T47D (cell line): ENCODE data around the gene TIAM2.

Experiments used
- DNase-seq, 2 experiments: peaks; one replicate each; pipeline versions ENCODE4 v3.0.0 to v3.0.0-alpha.2; 2011 to 2012; ENCODE audit warnings: low read depth in 1 of 2, low spot score in 1 of 2
- JUND ChIP-seq: IDR thresholded peaks from 2 replicates; pipeline ENCODE4 v1.6.1; 2012; ENCODE audit warnings: low read depth
- in situ Hi-C: cut with HindIII; loops from 2 replicates; pipeline ENCODE4 v1.10.0; 2016; ENCODE audit warnings: low sequenced_read_pairs, low pct_unique_long_range_greater_than_20kb

TIAM2 gene

DNA sequence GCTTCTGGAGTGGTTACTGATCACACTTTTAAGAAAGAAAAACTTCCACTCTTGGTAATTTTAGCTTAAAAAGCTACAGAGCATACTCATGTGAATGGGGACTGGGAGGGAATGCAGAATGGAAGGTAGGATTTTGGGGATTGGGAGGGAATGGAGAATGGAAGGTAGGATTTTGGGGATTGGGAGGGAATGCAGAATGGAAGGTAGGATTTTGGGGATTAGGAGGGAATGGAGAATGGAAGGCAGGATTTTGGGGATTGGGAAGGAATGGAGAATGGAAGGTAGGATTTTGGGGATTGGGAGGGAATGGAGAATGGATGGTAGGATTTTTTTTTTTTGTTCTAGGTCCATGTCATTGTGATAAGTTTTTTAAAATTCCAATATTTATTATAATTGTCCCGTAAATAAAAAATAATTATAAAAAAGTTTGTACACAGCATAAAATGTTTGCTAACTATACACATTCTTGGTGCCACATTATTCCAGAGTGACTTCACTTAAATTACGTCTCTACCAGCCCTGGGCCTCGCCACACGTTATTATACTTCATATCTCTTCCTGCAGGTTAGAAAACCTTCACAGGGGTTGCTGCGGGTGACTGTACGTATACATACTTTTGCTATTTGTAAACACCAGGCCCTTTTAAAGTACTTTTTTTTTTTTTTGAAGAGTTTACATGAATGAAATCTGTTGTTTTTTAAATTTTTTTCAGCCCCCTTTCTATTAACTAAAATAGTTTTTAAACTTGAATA, 127.3 kb downstream of the TIAM2 start:
- no peak for TF ChIP-seq JUND
- in situ Hi-C loops = no loop called here
- no peak for DNase-seq

DNA sequence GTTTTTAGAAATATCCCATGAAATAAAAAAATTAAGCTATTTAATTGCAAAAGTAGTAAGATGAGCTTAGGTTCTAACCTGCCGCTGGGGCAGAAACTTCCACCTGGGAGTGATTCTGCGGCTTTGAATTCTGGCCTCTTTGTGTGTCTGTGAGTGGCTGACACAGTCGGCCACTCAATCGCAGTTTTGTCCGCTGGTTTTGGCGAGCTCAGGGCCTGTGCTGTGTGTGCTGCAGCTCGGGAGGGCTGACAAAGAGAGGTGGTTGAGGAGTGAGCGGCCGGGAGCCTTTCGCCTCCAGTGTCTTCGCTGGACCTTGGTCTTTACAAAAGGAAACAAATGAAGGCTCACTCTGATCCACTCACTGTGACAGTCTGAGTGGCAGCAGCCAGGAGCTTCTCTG, 128.4 kb downstream of the TIAM2 start:
- no peak for TF ChIP-seq JUND
- no peak for DNase-seq
- in situ Hi-C loops = no loop called here

DNA sequence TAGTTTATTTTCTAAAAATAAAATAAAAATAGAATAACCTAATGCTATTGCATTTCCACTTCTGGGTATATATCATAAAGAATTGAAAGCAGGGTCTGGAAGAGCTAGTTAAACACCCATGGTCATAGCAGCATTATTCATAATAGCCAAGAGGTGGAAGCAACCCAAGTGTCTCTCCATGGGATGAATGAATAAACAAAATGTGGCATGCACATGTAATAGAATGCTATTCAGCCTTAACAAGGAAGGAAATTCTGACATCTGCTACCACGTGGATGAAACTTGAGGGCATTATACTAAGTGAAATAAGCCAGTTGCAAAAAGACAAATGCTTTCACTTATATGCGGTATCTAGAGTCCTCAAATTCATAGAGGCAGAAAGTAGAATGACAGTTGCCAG, 130.8 kb downstream of the TIAM2 start:
- in situ Hi-C loops = no loop called here
- TF ChIP-seq JUND = no peak
- DNase-seq = no peak

DNA sequence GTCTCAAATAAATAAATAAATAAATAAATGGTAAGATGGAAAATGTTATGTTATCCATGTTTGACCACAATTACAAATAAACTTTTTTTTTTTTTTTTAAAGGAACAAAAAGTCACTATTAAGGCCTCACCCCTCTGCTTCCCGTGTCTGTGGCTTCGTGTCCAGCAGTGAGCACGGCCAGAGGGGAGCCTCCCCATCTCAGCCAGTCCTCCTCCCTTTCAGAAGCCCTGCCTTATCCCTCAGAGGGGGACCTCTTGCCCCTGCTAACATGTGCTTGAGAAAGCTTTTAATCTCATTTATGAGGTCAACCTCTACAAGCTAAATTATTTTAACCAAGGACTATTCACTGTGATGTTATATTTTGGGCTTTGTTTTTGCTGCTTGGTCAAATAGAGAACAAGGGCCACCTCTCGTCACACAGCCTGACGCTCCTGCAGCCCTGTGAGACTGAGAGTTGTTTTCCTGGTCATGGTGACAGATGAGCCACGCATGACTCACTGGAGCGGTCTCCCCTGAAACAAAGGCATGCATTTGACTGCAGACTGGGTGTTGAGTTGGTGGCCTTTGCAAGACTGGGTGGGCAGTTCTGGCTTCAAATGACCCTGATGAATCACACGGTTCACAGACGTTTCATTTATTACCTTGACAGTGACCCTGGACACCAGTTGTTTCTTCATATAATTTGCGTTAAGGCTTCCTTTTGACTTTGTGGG, 131.8 kb downstream of the TIAM2 start:
- in situ Hi-C loops = no loop called here
- TF ChIP-seq JUND = no peak

DNA sequence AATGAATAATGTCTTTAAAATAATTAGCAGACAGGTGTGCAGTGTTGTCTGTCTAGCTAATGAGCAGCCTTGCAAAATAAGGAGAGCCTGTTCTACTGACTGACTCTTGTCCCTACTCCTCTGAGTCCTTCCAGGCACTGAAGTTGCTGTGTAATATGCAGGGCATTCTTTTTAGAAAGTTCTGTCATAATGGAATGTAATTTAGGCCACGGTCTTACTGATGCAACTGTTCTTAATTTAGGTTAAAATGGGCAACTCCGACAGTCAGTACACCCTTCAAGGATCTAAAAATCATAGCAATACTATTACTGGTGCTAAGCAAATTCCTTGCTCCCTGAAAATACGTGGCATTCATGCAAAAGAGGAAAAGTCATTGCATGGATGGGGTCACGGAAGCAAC, 133.9 kb downstream of the TIAM2 start:
- no peak for TF ChIP-seq JUND
- in situ Hi-C loops = no loop called here
- DNase-seq = no peak

More for the DNA sequence above, 131.8 kb downstream of the TIAM2 start:
- no peak for DNase-seq

DNA sequence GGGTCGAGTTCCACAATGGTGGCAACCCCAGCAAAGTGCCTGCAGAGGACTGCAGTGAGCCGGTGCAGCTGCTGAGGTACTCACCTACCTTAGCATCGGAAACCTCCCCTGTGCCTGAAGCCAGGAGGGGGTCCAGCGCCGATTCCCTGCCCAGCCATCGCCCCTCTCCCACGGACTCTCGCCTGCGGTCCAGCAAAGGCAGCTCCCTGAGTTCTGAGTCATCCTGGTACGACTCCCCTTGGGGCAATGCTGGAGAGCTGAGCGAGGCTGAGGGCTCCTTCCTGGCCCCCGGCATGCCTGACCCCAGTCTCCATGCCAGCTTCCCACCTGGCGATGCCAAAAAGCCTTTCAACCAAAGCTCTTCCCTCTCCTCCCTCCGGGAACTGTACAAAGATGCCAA, 134.6 kb downstream of the TIAM2 start:
- DNase-seq = no peak
- TF ChIP-seq JUND = no peak
- in situ Hi-C loops = no loop called here

DNA sequence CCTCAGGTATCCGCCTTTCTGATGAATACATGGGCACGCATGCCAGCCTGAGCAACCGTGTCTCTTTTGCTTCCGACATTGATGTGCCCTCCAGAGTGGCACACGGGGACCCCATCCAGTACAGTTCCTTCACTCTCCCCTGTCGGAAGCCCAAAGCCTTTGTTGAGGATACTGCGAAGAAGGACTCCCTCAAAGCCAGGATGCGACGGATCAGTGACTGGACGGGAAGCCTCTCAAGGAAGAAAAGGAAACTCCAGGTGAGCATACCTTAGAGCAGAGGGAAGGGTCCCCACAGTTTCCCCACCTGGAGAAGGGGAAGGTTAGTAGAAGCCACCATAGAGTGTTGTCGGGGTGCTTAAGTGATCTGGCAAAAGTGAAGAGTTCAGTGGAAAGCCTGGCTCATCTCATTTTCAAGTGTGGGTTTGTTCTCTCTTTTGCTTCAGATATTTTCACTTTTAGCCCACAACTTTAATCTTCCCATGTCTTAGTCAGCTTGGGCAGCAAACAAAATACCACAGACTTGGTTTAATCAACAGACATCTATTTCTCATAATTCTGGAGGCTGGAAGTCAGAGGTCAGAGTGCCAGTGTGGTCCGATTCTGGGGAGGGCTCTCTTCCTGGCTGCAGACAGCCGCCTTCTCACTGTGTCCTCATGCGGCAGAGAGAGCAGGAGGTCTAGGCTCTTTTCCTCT, 135.2 kb downstream of the TIAM2 start:
- no peak for TF ChIP-seq JUND
- no peak for DNase-seq
- in situ Hi-C loops = no loop called here

DNA sequence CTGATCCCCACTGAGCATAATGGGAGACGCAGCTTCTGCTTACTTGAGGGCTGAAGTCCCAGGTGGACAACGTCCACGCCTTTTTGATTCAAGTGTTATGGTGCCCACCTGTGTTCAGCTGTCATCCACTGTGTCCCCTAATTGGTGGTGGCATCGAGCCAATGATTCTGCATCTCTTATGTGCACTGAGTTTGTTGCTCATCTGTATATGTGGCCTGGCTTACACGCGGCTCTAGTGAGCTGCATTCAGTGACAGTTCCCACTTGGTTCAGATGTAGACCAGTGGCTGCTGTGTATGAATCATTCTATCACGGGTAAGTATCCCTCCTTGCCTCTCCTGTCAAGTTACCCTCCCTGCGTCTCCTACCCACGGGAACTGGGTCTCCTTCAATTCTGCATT, 137.5 kb downstream of the TIAM2 start:
- in situ Hi-C loops = no loop called here
- no peak for DNase-seq
- no peak for TF ChIP-seq JUND

DNA sequence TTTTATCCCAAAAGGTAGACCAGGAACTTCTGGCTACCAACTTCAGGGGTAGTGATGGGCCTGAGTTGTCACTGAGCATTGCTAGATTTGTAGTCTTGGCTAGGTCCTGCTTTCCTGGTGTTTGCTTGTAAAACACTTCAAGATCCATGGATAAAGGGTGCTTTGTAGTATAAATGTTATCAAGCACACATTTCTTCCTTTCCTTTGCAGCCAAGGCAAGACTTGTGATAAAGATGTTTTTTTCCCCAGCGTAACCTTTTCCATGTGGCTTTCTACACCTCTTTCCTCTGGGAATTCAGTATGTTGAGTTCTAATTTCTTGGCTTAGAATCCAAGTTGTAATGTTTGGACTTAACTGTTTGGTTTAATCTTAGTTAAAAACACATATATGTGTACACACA, 145.9 kb downstream of the TIAM2 start:
- no peak for TF ChIP-seq JUND
- in situ Hi-C loops = no loop called here
- DNase-seq = no peak

DNA sequence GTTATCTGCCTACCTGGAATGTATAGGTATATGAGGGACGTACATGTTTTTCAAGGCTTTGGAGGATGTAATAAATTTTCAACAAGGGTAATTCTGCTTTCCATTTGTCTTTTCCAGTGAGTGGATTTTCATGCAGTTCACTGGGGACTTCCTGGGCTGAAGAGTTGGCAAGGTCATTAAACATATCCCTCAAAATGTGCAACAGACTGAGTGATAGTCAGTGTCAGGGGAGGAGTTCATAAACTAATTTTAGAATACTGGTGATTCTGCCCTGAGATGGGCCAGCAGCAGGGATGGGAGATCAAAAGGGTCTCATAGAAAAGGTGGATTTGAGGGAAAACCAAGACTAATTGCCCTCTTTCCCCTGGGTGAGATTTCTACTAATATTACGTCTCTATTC, 146.4 kb downstream of the TIAM2 start:
- no peak for TF ChIP-seq JUND
- in situ Hi-C loops = no loop called here
- no peak for DNase-seq

DNA sequence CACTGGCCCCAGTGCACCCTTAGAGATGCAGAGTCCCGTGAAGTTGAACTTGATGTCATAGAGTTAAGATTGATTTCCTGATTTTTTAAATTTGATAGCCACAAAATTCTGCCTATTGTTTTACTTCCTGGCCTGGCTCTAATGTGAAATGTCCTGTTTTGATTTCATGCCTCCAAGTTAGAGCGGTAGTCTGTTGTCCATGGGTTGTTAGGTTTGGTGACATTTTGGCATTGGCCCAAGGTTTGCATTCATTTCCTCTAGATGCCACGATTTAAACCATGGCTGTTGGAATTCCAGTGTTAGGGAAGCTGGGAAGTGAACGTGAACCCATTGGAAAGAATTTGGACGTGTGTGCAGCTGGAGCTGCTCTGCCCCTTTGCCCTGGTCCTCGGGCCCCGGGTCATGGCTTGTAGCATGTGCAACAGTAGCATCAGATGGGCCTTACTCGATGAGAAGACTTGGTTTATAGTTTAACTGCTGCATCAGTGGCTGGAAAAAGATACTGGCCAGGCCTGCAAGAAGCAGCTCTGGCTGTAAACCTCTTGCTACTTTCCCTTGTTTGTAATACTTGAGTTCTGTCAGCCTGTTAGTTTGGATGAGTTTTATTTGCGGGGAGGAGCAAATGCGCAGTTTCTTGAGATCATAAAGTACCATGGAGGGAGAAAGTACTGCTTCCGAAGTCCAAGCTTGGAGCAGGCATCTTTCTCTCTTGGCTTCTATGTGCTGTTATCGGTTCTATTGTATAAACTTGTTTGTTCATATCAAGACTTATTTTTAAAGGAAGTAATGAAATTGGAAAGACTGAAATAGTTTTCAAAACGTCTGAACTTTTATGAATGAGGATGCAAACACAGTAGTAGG, 147.3 kb downstream of the TIAM2 start:
- in situ Hi-C loops = no loop called here
- TF ChIP-seq JUND = no peak
- no peak for DNase-seq

DNA sequence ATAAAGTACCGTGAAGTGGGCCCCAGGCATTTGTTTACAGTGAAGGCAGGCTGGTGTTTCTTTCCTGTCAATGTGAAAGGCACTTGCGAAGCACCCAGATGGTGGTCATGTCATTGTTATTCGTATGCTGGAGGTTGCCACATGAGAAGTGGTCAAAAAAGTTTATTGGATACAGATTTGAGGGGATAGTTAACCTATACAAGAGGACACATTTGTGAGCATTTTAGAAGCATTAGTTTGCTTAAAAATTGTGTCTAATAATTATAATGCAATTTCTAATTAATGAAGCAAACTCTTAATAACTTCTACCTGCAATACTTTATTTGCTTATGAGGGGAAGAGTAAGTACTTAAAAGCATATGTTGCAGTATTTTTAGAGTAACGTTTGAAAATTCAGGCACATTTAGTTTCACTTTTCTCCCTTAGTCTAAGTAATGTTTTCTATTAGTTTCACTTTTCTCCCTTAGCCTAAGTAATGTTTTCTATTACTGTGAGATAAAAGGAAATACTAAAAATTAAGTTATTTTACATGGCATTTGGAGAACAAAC, 148.0 kb downstream of the TIAM2 start:
- TF ChIP-seq JUND = no peak
- no peak for DNase-seq
- in situ Hi-C loops = no loop called here
